Measurements from ENCODE around the gene KCNJ8.

- TF ChIP-seq CTCF (IDR thresholded peaks at IDR 0.05) = no peak
- TF ChIP-seq POLR2A (IDR thresholded peaks at IDR 0.05) = no peak
- no peak for TF ChIP-seq POLR2AphosphoS5 (IDR thresholded peaks at IDR 0.05)
Measured at GRCh38 chr12:21759737-21760136, 14.8 kb downstream of the KCNJ8 start.

Data from breast epithelium (tissue), 3 donors.